ENCODE results near the gene BAZ1A.

- no peak for TF ChIP-seq POLR2AphosphoS5 (IDR thresholded peaks at IDR 0.05; ENCODE audit: low read depth, low read length)
- no peak for TF ChIP-seq POLR2A (IDR thresholded peaks at IDR 0.05; ENCODE audit: low read depth, low read length)
These were observed 96.4 kb downstream of the BAZ1A start for GRCh38 chr14:34778744-34779143.

Measured in GM12892 (cell line).